HG02798 (cell line): ENCODE results near the gene FOXR1.

Experiments
- ATAC-seq: cut with Tn5 transposase; IDR thresholded peaks from one replicate; pipeline ENCODE4 v1.9.1; 2021; ENCODE audit warnings: mild to moderate bottlenecking; ENCODE audit not compliant: unreplicated experiment, poor library complexity

The FOXR1 gene

GRCh38 chr11:119024430-119025098, 53.0 kb downstream of the FOXR1 start:
- no peak for ATAC-seq

- no peak for ATAC-seq
Observed at GRCh38 chr11:119025099-119025473, 53.5 kb downstream of the FOXR1 start.

- ATAC-seq: no peak
Observed at GRCh38 chr11:119025541-119025940, 54.0 kb downstream of the FOXR1 start.

- ATAC-seq: no peak
Observed at GRCh38 chr11:119025978-119026766, 54.6 kb downstream of the FOXR1 start.

GRCh38 chr11:119026970-119027369, 55.4 kb downstream of the FOXR1 start:
- ATAC-seq: no peak

GRCh38 chr11:119027561-119028345, 56.2 kb downstream of the FOXR1 start:
- ATAC-seq: no peak

GRCh38 chr11:119028346-119029068, 56.9 kb downstream of the FOXR1 start:
- ATAC-seq: no peak

GRCh38 chr11:119029069-119029339, 57.4 kb downstream of the FOXR1 start:
- no peak for ATAC-seq

GRCh38 chr11:119029340-119030028, 57.9 kb downstream of the FOXR1 start:
- ATAC-seq: peak; percentile 5

GRCh38 chr11:119030029-119030328, 58.4 kb downstream of the FOXR1 start:
- ATAC-seq: peak; percentile 14

- peak; percentile 90 for ATAC-seq
Observed at GRCh38 chr11:119030329-119031047, 58.9 kb downstream of the FOXR1 start, which contains the start of gene SLC37A4. Gene SLC37A4 (minus strand): TSS chr11:119030877.
